Neuron (in vitro differentiated cells): Measurements from ENCODE around the gene KRTAP5-1.
"Not testable (repeated sequence)": the region's sequence is repeated elsewhere in the genome, so short reads cannot be mapped to it uniquely, and the experiment has no call there.

ENCODE experiments used
- H2AFZ ChIP-seq: one replicate; pipeline ENCODE4 v1.6.1; 2013; ENCODE audit warnings: low read depth, mild to moderate bottlenecking, inconsistent platforms, low read length, moderate library complexity
- H3K27me3 ChIP-seq: one replicate; pipeline ENCODE4 v1.6.1; 2013; ENCODE audit warnings: low read length; ENCODE audit not compliant: insufficient read depth
- H3K36me3 ChIP-seq: one replicate; pipeline ENCODE4 v1.6.1; 2013; ENCODE audit warnings: low read length; ENCODE audit not compliant: insufficient read depth
- H3K4me1 ChIP-seq: one replicate; pipeline ENCODE4 v1.6.1; 2013; ENCODE audit warnings: low read length; ENCODE audit not compliant: insufficient read depth
- H3K4me3 ChIP-seq: 2 replicates; pipeline ENCODE4 v1.5.1; 2013; ENCODE audit warnings: mild to moderate bottlenecking, low read length, moderate library complexity
- H3K9me3 ChIP-seq: one replicate; pipeline ENCODE4 v1.6.1; 2013; ENCODE audit warnings: low read length

Gene KRTAP5-1

DNA sequence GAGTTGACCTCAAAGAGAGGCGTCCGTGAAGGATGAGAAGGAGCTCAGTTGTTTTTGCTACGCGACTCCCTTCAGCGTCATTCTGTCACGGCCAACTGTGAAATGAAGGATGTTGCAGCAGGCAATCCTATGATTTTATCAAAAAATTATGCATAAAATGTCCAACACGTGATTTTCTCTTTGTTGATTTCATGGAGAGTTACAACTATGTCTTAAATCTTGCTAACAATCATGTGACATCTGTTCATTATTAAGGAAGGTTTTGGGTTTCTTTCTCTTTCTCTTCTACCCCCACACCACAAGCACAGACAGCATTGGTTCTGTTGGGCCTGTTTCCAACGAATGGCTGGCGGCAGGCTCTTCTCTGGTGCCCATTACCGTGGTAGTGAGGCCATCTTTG is 33.1 kb upstream of the KRTAP5-1 start:
- Histone ChIP-seq H3K9me3 (no peaks in the 10 kb centered on the region), H2AFZ (no peak overlapping the region), H3K4me3 (no peak overlapping the region), H3K36me3 (no peaks in the 10 kb centered on the region), H3K27me3 (peaks cover 6% of the 10 kb centered on the region), H3K4me1 (no peaks in the 10 kb centered on the region)

DNA sequence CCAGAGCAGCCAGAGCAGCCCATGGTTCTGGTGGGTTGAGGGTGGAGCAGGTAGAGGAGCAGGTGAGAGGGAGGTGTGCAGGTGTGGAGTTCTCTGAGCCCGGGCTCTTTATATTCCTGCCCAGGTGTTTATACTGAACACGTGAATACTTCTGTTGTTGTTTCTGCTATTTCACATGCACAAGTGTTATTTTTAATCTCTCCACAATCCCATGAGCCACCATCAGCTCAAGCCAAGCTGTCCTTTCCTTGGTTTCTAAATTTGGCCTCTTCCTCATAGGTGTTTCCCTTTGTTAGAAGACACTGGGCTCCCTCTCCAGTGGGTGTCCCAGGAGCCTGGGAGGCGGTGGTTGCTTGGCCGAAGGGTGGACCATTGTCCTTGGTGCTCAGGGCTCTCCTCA is 23.3 kb upstream of the KRTAP5-1 start, which contains the start of gene KRTAP5-3:
Gene KRTAP5-3 (minus strand): TSS at position 101 of the 400 bp plus-strand sequence. CDS start 78 bp downstream, at position 23.
- H3K4me1 ChIP-seq = no peaks in the 10 kb centered on the region
- no peak within 1 kb of the TSS for H3K4me3 ChIP-seq
- no peaks in the 10 kb centered on the region for H3K36me3 ChIP-seq

DNA sequence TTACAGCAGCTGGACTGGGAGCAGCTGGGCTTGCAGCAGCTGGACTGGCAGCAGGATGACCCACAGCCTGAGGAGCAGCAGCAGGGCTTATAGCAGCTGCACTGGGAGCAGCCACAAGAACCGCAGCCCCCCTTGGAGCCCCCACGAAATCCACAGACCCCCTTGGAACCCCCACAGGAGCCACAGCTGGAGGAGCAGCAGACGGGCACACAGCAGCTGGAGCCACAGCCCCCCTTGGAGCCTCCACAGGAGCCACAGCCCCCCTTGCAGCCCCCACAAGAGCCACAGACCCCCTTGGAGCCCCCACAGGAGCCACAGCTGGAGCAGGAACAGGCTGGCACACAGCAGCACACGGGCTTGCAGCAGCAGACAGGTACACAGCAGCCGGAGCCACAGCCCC is 22.8 kb upstream of the KRTAP5-1 start:
- H3K4me3 ChIP-seq, H3K4me1 ChIP-seq, H3K36me3 ChIP-seq, H2AFZ ChIP-seq, H3K9me3 ChIP-seq: not testable (repeated sequence)
- H3K27me3 ChIP-seq = peaks cover 34% of the 10 kb centered on the region

More for the DNA sequence above, 23.3 kb upstream of the KRTAP5-1 start, which contains the start of gene KRTAP5-3:
- Histone ChIP-seq H3K9me3 (no peaks in the 10 kb centered on the region), H2AFZ (no peak within 1 kb of the TSS), H3K27me3 (peaks cover 33% of the 10 kb centered on the region)

DNA sequence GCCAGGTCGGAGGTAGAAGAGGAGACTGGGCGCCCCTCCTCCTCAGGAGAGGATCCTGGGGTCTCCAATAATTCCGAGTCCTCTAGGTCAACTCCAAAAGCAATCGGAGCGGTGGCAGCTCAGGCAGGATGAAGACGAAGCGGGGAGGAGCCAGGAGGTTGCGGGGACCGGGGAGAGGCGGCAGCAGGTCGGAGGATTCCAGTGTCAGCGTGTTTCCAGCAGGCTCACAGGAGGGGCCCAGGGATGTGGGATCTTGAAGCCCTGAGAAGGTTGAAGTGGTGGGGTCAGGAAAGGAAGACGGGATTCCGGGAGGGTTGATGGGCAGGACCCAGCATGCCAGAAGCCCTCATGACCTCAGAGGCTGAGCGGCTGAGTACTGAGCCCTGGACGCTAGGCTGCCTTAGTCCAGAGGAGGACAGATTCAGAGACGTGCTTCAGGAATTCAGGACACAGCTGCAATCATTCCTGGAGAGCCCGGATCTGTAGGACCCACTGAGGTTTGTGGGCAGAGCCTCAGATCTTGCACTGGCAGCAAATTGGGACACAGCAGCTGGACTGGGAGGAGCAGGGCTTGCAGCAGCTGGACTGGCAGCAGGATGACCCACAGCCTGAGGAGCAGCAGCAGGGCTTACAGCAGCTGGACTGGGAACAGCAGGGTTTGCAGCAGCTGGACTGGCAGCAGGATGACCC is 22.2 kb upstream of the KRTAP5-1 start:
- H3K36me3 ChIP-seq, H3K9me3 ChIP-seq, H3K4me1 ChIP-seq, H2AFZ ChIP-seq, H3K4me3 ChIP-seq: not testable (repeated sequence)
- peaks cover 34% of the 10 kb centered on the region for H3K27me3 ChIP-seq

DNA sequence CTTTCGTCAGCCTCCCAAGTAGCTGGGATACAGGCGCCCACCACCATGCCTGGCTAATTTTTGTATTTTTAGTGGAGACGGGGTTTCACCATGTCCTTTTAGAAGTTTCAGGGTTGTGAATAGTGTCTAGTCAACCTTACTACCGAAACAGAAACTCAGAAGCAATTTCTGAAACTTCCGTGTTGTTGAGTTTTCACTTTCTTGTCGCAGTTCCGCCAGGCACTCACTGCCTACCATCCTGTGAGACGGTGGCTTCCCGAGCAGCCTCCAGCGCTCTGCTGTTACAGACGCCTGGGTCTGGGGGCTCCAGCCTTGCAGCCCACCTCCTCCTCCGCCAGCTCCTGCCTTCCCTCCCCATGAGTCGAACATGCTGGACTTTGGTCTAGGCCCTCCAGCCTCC is 20.8 kb upstream of the KRTAP5-1 start:
- H2AFZ ChIP-seq, H3K4me3 ChIP-seq, H3K4me1 ChIP-seq, H3K9me3 ChIP-seq, H3K36me3 ChIP-seq: not testable (repeated sequence)
- peaks cover 34% of the 10 kb centered on the region for H3K27me3 ChIP-seq

DNA sequence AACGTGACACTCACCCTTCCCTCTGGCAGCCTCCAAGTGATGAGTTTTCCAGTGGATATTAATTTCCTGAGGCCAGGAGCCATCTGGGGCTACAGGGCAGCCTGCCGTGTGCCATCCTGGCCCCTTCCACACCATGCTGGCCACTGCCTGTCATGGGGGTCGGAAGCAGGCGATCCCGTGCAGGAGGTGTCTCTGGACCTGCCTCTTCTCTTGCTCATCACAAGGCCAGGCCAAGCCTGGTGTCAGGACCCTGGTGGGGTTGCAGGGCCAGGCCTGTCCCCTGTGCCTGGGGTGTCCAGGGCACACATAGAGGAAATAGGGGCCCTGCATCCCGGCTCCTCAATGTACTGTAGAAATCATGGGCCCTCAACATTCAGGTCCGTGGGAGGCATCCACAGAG is 19.6 kb upstream of the KRTAP5-1 start:
- Histone ChIP-seq H3K36me3 (no peaks in the 10 kb centered on the region), H3K27me3 (peaks cover 34% of the 10 kb centered on the region), H3K4me1 (peaks cover 7% of the 10 kb centered on the region), H3K9me3 (no peaks in the 10 kb centered on the region), H2AFZ (no peak overlapping the region), H3K4me3 (no peak overlapping the region)

DNA sequence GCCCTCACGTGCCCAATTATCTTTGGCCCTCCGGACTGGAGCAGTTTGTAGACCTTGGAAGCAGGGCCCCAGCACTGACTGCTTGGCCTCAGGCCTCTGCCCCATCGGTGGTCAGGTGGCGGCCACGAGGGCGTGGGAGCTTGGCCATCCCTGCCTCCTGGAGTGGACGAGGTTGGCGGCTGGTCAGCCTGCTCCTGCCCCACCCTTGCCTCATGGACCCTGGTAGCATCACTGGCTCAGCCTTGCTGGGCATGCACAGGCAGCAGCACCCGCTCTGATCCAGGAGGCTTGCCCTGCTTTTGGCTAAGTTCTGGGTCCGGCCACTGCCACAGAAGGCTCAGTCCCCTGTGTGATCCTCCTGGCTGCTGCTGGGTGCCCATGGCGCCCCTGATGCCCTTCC is 19.1 kb upstream of the KRTAP5-1 start:
- Histone ChIP-seq H3K36me3 (no peaks in the 10 kb centered on the region), H3K27me3 (peaks cover 34% of the 10 kb centered on the region), H3K4me3 (no peak overlapping the region), H2AFZ (no peak overlapping the region), H3K9me3 (no peaks in the 10 kb centered on the region), H3K4me1 (peaks cover 7% of the 10 kb centered on the region)

DNA sequence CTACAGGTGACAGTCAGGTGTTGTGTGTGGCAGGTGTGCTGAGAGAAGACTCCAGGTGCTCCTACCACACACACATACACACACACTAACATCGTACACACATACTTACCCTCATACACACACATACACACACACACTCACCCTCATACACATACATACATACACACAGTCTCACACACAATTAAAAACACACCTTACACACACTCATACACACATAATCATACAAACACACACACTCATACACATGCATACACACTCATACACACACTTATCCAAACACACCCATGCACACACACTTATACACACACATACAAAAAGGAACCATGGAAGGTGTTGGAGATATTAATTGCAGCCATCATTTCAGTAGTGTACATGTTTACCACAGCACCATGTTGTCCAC is 18.5 kb upstream of the KRTAP5-1 start:
- Histone ChIP-seq H3K27me3 (peaks cover 36% of the 10 kb centered on the region), H3K9me3 (no peaks in the 10 kb centered on the region), H3K4me1 (peaks cover 7% of the 10 kb centered on the region), H2AFZ (no peak overlapping the region), H3K4me3 (no peak overlapping the region), H3K36me3 (no peaks in the 10 kb centered on the region)

DNA sequence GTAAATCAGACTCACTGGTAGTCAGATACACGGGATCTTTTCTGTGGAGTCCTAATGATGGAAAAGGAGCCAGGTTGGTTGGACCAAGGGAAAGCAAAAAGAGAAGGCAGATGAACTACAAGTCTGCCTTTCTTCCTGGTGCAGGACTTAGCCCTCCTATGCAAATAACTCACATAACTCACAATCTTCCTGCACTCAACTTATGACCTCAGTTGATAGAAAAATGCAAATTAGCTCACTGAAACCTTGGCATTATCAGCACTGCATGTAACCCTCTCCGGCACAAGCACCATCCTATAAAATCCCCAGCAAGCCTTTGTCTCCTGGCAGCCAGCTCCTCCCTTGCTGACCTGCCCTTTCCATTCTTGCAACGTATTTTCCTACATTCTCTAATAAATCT is 16.6 kb upstream of the KRTAP5-1 start:
- H3K9me3 ChIP-seq, H3K4me1 ChIP-seq, H3K36me3 ChIP-seq, H2AFZ ChIP-seq, H3K4me3 ChIP-seq: not testable (repeated sequence)
- peaks cover 32% of the 10 kb centered on the region for H3K27me3 ChIP-seq

DNA sequence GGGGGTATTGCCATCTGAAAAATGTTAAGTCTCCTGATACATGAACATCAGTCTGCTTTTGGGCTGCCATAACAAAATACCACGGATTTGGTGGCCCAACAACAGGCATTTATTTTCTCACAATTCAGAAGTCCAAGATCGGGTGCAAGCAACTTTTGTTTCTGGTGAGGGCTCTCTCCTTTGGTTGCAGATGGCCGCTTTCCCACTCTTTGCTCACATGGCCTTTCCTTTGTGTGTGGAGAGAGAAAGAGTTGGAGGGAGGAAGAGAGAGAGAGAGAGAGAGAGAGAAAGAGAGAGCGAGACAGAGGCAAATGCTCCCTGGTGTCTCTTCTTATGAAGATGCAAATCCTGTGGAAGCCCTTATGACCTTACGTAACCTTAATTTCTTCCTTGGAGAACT is 15.5 kb upstream of the KRTAP5-1 start:
- Histone ChIP-seq H3K27me3 (peaks cover 27% of the 10 kb centered on the region), H3K4me1 (peaks cover 7% of the 10 kb centered on the region)

DNA sequence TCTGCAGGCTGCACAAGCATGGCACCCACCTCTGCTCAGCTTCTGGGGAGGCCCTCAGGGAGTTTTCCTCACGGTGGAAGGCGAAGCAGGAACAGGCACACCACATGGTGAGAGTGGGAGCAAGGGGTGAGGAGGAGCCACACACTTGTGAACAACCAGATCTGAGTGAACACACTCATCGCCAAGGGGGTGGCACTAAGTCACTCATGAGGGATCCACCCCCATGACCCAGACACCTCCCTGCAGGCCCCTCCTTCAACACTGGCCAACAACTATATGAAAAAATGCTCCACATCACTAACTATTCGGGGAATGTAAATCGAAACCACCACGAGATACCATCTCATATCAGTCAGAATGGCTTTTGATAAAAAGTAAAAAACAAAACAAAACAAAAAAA is 13.7 kb upstream of the KRTAP5-1 start:
- no peak overlapping the region for H2AFZ ChIP-seq
- peaks cover 7% of the 10 kb centered on the region for H3K4me1 ChIP-seq
- no peak overlapping the region for H3K4me3 ChIP-seq
- peaks cover 20% of the 10 kb centered on the region for H3K27me3 ChIP-seq
- no peaks in the 10 kb centered on the region for H3K9me3 ChIP-seq
- no peaks in the 10 kb centered on the region for H3K36me3 ChIP-seq

More for the DNA sequence above, 15.5 kb upstream of the KRTAP5-1 start:
- Histone ChIP-seq H3K4me3 (no peak overlapping the region), H2AFZ (no peak overlapping the region), H3K9me3 (no peaks in the 10 kb centered on the region), H3K36me3 (no peaks in the 10 kb centered on the region)

DNA sequence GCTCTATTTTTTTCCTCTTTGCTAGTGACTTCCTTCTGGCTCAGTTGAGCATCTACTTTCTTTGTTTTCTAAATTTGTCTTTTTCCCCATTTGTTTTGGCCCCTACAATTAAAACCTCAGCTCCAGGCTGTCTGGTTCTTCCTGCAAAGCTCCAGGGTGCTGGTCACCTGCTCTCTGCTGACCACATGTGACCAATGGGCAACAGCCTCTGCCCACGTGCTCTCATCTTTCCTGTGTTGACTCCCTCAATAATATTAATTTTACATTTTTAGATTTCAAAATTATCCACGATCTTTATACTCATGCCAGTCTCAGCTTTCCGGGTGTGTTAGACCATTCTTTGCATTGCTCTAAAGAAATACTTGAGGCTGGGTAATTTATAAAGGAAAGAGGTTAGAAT is 13.3 kb upstream of the KRTAP5-1 start:
- not testable (repeated sequence) for H3K4me3 ChIP-seq, H3K4me1 ChIP-seq, H3K9me3 ChIP-seq, H3K36me3 ChIP-seq, H2AFZ ChIP-seq
- H3K27me3 ChIP-seq = peaks cover 16% of the 10 kb centered on the region

DNA sequence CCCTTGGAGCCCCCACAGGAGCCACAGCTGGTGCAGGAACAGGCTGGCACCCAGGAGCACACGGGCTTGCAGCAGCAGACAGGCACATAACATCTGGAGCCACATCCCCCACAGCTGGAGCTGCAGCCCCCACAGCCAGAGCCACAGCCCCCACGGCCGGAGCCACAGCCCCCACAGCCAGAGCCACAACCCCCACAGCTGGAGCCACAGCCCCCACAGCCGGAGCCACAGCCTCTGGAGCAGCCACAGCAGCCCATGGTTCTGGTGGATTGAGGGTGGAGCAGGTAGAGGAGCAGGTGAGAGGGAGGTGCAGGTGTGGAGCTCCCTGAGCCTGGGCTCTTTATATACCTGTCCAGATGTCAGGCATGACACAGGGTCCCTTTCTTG is 12.9 kb upstream of the KRTAP5-1 start, which contains the start of gene KRTAP5-2:
Gene KRTAP5-2 (minus strand): TSS at position 301 of the 387 bp plus-strand sequence. CDS start 44 bp downstream, at position 257.
- Histone ChIP-seq H2AFZ (no peak within 1 kb of the TSS), H3K27me3 (peaks cover 15% of the 10 kb centered on the region), H3K36me3 (no peaks in the 10 kb centered on the region), H3K9me3 (no peaks in the 10 kb centered on the region), H3K4me1 (peaks cover 7% of the 10 kb centered on the region), H3K4me3 (no peak within 1 kb of the TSS)
